B cell (primary cell): ENCODE results near the gene SPTLC2.

Experiments
- EZH2 ChIP-seq: IDR thresholded peaks from 2 replicates; pipeline ENCODE4 v1.6.1; 2012; ENCODE audit warnings: borderline replicate concordance, low read depth, mild to moderate bottlenecking, moderate library complexity, low read length; ENCODE audit not compliant: insufficient read depth, poor library complexity, severe bottlenecking
- TF ChIP-seq, protein P1 (sequence below): fragments of 200-600 bp; IDR thresholded peaks from one replicate; pipeline ENCODE4 v1.8.0; 2022; ENCODE audit warnings: antibody characterized with exemption, mild to moderate bottlenecking

DNA sequence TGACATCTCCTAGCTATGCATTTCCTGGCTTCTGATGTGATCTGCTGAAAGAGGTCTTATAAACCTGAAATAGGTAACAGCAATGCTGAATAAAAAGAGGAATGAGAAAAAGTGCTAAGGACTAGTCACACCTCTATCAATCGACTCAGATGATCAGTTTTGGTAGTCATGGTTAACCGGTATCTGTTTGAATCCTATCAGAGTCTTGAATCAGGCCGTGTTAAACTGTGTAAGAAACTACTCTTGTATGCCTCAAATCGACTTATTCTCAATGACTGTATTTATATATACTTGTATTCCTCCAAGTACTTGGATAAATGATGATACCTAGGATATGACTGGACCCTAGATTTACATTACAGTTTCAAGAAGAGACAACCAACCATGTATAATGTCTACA lies 107.1 kb downstream of the SPTLC2 start:
- TF ChIP-seq, protein P1, sequence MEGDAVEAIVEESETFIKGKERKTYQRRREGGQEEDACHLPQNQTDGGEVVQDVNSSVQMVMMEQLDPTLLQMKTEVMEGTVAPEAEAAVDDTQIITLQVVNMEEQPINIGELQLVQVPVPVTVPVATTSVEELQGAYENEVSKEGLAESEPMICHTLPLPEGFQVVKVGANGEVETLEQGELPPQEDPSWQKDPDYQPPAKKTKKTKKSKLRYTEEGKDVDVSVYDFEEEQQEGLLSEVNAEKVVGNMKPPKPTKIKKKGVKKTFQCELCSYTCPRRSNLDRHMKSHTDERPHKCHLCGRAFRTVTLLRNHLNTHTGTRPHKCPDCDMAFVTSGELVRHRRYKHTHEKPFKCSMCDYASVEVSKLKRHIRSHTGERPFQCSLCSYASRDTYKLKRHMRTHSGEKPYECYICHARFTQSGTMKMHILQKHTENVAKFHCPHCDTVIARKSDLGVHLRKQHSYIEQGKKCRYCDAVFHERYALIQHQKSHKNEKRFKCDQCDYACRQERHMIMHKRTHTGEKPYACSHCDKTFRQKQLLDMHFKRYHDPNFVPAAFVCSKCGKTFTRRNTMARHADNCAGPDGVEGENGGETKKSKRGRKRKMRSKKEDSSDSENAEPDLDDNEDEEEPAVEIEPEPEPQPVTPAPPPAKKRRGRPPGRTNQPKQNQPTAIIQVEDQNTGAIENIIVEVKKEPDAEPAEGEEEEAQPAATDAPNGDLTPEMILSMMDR = no peak
- no peak for TF ChIP-seq EZH2
